Stimulated activated CD8-positive, alpha-beta memory T cell treated with anti-CD3 and anti-CD28 coated beads, Interleukin-4, amount 100 ng/mL, for 4 hours (primary cell): ENCODE measurements around the gene SYT3.

Experiments used
- DNase-seq, 2 donors: peaks; one replicate each; pipeline ENCODE4 v3.0.0-alpha.2; 2020; ENCODE audit warnings: low read depth in 2 of 2, low spot score in 1 of 2

SYT3 gene, protein sequence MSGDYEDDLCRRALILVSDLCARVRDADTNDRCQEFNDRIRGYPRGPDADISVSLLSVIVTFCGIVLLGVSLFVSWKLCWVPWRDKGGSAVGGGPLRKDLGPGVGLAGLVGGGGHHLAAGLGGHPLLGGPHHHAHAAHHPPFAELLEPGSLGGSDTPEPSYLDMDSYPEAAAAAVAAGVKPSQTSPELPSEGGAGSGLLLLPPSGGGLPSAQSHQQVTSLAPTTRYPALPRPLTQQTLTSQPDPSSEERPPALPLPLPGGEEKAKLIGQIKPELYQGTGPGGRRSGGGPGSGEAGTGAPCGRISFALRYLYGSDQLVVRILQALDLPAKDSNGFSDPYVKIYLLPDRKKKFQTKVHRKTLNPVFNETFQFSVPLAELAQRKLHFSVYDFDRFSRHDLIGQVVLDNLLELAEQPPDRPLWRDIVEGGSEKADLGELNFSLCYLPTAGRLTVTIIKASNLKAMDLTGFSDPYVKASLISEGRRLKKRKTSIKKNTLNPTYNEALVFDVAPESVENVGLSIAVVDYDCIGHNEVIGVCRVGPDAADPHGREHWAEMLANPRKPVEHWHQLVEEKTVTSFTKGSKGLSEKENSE

DNA sequence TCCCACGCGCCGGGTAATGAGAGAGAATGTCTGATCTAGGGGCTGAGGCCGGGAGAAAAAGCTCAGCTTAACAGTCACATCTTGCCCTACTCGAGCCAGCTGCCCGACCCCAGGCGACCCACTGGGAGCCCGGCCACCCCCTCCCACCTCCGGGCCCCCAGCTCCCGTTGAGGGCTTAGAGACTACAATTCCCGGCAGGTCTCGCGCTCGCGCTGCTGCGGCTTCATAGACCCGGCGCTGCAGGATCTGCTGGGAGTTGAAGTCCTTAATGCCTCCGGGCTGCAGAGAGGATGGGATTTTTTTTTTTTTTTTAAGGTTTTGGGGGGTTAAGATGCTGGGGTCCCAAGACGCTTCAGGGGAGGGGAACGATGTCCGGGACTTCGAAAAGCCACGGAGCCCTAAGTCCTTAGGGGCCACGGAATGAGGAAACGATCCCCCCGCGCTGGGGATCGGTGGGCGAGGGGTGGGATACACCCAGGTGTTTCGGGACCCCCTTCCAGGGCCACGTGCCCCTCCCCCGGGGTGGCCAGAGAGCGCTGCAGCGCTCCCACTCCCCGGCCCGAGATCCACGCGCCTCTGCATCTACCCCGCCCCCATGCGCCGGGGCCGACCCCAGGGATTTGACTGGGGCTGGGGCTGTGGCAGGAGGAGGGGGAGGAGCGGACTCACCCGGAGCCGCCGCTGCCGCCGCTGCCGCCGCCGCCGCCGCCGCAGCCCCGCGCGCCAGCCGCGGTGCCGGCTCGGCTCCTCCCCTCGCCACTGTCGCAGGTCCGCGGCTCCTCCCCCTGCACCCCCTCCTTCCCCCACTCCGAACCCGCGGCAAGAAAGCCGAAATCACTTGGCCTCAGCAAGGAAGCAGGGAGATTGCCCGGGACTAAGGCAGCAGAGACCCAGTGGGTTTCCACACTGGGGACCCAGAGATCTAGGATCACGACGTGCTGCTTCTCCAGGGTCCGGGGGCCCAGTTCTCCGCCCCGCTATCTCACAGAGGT, at the start of gene SYT3:
Gene SYT3 (minus strand): TSS at position 761 of the 992 bp plus-strand sequence. CDS start 2,470 bp downstream, outside the sequence.
- DNase-seq: peak in 1 of 2 donors; percentile 7

DNA sequence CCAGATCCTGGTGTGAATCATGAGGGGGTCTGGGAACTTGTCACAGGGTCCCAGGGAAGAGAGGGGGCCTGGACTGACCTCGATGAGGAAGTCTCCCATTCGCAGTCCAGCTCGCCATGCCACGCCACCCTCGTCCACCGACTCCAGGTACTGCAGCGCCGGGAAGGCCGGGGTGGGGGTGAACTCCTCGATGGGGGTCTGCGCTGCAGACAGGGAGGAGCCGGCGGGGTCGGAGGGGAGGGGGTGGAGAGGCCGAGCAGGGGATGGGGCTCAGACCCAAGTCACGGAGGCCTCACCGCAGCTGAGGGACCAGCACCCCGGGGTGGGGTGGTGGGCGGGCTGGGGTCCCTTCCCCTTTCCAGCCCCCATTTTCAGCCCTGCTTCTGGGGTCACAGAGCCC, 49.1 kb upstream of the SYT3 start:
- DNase-seq: no peak

DNA sequence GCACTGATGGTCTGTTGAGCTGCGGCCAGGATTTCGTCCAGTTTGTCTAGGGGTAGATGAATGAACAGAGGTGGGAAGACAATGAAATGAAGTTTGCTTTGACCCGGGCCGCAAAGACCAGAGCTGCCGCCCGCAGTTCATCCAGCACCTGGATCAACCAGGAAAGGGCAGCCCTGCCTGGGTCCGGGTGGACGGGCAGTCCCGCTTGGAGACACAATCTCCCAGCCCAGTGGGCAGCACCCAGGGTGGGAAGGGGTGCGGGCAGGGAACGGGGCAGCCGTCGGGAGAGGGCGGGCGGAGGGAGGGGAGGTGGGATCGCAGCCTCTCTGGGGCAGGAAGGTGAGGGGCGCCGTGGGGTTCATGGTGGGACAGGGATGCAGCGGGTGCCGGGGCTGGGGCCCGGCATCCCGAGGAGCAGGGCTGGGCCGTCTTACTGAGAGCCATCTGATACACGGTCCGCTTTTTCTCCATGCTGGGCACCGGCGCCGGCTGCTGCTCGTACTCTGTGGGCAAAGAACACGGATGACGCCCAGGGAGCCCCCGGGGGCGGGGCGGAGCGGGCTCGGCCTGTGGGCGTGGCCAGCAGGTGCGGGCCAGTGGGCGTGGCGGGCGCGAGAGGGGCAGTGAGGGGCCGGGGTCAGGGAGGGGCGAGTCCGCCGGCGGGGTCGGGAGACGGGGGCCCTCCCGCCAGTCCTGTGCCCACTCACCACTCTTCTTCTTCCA, 46.8 kb upstream of the SYT3 start:
- DNase-seq: no peak

DNA sequence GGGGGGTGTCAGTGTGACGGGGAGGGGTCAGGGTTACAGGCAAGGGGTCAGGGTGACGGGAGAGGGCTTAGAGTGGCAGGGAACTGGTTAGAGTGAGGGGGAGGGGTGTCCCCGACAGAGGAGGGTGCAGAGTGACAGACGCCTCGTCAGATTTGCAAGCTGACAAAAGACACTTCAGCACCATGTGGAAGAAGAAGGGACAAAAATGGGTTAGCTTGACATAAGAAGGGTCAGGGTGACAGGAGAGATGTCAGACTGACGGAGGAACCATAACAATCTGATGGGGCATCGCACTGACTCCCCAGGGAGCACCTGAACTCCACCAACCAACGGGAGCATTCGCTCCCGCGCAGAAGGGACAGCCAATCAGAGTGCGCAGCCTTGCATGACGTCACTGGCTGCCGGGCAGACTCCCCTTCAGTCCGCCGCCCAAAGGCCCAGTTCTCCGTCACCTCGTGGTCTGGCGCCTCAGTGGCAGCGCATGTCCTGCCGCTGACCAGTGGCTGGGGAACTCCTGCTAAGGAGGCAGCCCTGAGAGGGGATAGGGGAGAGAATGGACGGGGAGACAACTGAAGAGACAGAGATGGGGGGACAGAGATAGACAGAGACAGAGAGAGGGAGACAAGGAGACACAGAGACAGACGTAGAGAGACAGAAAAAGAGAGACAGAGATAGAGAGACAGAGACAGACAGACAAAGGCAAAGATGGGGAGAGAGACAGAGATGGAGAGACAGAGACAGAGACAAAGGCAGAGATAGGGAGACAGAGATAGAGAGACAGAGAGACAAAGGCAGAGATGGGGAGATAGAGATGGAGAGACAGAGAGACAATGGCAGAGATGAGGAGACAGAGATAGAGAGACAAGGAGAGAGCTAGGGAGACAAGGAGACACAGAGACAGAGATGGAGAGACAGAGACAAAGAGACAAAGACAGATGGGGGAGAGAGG, 39.8 kb upstream of the SYT3 start:
- peak; percentile 40 to 54 for DNase-seq

DNA sequence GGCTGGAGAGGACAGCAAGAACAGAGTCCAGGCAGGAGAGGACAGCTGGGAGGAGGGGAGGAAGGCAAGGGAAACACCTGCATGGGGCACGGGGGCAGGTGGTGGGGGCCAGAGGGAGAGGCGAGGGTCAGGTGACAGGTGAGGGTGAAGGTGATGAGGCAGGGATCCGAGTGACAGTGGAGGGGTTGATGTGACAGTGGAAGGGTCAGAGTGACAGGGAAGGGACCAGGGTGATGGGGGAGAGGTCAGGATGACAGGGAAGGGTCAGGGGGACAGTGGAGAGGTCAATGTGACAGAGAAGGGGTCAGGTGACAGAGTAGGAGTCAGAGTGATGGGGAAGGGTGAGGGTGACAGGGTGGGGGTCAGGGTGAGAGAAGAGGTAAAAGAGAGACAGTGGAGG, 38.6 kb upstream of the SYT3 start:
- no peak for DNase-seq

DNA sequence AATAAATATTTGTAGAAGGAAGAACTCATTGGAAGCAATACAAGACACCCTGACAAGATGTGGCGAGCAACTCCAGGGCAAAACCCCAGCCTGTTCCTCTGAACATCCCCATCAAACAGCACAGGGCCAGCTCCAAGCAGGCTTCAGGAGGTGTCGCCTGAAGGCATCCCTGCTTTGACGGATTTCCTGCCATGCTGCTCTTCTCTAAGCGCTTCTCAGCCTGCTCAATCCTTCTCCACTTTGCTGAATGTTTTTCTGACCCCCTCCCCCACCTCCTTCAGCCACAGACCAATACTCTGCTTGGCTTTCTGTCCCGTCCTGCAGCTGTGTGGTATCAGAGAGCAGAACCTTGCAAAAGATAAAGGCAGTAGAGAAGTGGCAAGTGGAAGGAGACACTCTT, 38.0 kb upstream of the SYT3 start:
- DNase-seq: no peak

DNA sequence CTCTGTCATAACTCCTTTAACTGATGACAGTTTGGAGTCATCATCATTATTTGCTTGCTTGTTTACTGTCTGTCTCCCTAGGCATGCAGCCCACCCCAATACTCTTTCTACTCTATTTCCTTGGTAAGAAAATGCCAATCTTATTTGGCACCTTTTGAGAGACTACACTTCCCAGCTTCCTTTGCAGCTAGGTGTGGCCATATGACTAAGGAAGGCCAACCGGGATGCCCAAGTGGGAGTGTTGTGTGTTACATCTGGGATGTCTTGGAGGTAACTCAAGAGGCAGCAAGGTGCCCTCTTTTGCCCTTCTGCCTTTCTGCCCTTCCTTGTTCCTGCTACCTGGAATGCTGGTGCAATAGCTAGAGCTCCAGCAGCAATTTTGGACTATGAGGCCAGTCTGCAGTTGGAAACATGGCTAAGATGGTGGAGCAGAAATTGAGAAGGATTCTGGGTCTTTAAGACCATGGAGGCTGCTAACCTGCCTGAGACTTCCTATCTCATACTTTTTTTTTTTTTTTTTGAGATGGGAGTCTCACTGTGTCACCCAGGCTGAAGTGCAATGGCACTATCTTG, 37.0 kb upstream of the SYT3 start:
- no peak for DNase-seq

DNA sequence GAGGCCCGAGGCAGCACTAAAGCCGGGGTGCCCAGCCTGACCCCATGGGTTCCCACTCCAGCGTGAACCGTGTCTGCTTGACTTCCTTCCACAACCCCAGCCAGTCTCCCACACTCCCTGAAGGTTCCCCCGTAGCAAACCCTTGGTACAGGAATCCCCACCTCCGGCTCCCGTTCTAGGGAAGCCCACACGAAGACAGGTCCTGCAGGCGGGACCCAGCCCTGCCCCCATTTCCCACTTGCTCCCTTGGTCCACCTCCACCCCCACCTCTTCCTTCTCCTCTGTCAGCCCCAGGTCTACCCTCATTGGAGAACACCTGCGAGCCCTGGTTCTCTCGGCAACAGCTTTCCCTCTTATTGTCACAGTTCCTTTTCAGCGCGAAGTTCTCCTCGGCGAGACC, 33.4 kb upstream of the SYT3 start:
- no peak for DNase-seq

DNA sequence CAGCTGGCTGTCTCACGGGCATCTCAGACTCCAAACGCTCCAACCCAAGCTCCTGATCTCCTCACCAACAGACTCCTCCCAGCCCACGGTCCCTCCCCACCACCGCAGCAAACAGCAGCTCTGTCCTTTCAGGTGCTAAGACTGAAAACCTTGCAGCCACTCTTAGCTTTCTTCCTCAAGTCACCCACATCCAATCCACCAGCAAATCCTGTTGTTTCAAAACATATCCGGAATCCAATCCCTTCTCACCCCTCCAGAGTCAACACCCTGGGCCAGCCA, 30.4 kb upstream of the SYT3 start:
- no peak for DNase-seq

DNA sequence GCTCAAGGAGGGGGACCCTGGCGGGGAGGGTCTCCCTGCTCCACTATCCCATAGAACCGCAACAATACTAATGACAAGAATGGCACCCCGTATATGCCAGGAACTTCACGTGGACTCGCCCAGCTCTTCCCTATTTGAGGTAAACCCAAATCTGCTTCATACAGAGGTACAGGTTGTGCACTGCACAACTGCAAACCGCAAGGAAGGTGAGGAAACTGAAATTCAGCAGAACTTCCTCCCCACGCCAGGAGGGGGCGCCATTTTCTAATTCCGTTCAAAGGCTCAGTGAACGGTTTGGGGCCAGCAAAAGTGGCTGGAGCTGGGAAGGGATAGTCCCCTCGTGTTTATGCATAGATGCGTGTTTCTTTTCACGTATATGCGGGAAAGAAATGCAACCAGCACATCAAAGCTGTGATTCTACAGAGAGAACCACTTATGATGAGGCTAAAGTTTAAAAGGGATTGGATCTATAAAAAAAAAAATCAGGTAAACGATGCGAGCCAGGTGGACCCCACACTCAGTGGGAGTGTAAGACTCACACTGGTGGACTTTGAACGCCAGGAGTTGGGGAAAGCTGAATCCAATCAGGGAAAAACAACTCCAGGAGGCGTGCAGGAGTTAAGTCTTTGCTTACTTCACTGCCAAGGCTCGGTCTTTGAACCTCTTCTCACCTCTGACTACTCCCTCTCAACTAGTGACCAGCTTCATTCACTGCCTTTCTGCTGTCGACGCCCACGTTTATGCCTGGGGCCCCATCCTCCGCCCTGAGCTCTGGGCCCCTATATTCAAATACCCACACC, 29.8 kb upstream of the SYT3 start:
- DNase-seq: peak in 1 of 2 donors; percentile 9

DNA sequence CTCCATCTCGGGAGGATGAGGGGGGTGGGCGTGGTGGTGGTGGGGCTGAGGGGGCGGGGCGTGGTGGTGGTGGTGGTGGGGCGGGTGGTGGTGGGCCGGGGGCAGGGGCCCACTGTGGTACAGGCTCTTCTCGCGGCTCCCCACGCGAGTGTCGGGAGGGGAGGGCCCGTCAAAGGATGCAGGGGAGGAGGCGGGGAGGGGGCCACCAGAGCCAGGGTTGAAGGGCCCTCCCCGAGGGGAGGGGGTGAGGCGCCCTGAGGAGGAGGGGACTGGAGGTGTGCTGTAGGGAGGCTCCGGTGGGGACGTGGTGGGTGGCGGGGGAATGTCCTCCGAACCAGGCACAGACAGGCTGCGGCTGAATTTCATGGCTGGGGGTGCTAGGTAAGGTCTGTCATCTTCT, 29.2 kb upstream of the SYT3 start:
- no peak for DNase-seq

DNA sequence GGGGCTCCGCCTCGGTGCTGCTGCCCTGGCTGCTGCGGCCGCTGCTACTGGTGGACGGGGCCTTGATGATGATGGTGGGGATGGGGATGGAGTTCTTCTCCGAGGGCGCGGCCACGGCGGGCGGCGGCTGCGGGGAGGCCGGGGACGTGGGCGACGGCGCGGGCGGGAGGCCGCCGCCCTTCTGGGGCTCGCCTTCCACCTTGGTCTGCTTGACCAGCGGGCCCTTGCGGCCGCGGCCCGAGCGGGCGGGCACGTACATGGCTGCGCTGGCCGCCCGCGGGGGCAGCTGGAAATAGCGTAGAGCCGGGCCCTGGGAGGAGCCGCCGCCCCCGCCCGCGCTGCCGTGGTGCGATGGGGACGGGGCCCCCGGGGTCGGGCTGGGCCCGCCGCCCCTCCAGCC, 28.7 kb upstream of the SYT3 start:
- DNase-seq: no peak

DNA sequence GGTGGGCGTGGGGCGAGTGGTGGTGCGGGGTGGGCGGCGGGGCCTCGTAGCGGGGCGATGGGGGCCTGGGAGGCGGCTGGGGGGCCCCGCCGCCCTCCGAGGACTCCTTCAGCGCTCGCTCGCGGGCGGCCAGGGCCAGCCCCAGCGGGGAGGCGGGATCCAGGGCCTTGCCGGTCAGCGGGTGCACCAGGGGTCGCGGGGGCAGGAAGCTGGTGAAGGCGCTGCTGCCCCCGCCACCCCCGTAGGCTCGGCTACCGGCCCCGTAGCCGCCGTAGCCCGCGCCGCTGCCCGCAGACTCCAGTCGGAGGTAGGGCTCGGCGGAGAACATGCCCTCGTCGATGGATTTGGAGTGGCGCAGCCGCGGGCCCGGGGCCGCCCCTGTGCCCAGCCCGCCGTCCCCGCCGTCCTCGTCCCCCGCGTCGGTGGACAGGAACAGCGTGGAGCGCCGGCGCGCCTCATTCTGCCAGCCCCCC, 28.1 kb upstream of the SYT3 start:
- no peak for DNase-seq

DNA sequence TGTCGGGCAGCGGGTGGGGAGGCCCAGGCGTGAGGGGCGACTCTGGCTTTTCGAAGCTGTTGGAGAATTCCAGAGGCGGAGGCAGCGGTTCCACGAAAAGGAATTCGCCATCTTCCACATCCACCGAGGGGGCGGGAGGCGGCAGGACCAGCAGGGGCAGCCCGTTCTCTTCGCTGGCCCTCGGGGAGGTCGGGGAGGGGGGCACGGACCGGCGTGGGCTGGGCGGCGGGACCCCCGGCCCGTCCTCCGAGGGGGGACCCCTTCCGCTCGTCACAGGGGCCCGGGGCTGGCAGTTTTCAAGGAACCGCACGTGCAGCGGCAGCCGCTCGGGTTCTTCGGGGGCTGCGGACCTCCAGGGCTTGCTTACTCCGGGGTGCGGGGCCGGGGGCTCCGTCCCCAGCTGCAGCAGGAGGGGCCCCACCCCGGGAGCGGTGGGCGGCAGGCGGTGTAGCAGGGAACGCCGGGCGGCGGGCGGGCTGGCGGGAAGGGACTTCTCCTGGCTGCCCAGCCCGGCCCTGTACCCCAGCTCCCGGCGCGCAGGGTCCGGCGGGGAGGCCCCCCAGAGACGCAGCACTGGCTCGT, 27.6 kb upstream of the SYT3 start:
- DNase-seq: no peak

DNA sequence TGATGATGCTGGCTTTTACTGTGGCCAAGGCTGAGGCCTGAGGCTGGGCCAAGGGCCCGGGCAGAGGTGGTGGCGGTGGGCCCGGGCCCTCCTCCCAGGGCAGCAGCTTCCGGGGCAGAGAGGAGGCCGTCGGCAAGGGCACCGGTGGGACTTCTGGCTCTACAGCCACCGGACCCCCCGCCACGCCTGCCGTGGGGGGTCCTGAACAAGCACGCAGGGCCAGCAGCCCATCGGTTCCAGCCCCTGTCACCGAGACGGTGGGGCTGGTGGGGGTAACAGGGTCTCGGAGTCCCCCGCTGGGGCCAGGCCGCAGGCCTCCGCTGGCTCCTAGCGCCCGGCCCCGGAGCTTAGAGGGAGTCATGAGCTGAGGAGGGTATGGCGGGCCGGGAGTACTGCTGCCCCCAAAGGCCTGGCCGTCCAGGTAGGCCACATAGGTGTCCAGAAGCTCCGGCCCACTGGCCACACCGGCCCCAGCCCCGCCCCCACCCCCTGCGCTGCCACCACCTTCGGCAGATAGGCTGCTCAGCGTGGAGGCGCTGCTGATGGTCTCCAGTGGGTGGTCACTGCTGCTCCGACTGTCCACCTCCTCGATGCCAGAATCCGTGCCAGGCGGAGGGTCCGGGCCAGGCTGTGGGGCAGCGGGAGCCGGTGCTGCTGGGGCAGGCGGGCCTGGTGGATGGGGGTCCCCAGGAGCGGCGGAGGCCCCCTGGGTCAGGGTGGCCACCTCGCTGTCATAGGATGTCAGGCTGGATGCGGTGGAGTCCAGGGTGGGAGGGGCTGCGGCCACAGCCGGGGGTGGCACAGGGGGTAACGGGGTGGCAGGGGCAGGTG, 26.9 kb upstream of the SYT3 start:
- DNase-seq: no peak

DNA sequence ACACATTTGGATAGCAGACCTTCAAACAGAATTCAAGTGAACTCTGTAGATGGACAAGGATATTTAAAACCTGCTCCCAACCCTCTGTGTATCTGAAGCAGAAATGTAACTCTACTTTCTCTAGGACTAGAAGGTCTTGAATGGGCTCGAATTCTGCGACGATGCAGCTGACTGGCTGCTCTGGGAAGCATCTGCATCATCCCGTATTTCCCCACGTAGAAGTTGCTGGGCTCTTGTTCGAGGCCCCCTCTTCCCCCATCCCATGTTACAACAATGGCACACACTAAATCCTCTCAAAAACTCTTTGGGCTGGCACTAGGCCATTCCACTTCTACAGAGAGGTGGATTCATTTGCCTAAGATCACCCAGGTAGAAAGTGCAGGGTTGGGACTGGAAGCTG, 24.5 kb upstream of the SYT3 start:
- DNase-seq: no peak

DNA sequence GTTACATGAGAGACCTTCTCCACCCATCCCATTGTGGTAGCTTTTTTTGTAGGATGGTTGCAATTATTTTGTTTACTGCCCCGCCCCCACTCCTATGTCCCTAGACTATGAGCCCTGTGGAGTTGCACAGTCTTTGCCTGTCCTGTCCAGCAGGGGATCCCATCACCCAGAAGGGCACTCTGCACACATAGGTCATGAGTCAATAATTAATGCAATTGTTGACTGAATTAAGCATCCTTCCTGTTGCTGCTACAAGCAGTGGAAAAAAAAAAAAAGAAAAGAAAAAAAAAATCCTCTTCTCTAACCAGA, 23.8 kb upstream of the SYT3 start:
- DNase-seq: no peak
